HepG2 (cell line): ENCODE data around the gene RASSF7.

Experiments used
- HNRNPLL ChIP-seq: fragments of 200-400 bp; formaldehyde crosslinking; IDR thresholded peaks from 2 replicates; pipeline ENCODE4 v1.6.1; 2017; ENCODE audit warnings: mild to moderate bottlenecking, low read depth, low read length; ENCODE audit not compliant: poor library complexity, severe bottlenecking
- POLR2A ChIP-seq, 2 experiments: IDR thresholded peaks; 2 replicates each; pipeline ENCODE4 v1.6.1; 2011; ENCODE audit warnings: low read depth in 2 of 2, low read length in 2 of 2, mild to moderate bottlenecking in 1 of 2, moderate library complexity in 1 of 2; ENCODE audit not compliant: insufficient read depth in 1 of 2
- TF ChIP-seq, protein P1 (sequence below): sonication (generic); formaldehyde crosslinking; IDR thresholded peaks from one replicate; pipeline ENCODE4 v1.5.1; 2020; ENCODE audit warnings: mild to moderate bottlenecking, missing genetic modification reagents; ENCODE audit errors: not compliant biosample characterization

DNA sequence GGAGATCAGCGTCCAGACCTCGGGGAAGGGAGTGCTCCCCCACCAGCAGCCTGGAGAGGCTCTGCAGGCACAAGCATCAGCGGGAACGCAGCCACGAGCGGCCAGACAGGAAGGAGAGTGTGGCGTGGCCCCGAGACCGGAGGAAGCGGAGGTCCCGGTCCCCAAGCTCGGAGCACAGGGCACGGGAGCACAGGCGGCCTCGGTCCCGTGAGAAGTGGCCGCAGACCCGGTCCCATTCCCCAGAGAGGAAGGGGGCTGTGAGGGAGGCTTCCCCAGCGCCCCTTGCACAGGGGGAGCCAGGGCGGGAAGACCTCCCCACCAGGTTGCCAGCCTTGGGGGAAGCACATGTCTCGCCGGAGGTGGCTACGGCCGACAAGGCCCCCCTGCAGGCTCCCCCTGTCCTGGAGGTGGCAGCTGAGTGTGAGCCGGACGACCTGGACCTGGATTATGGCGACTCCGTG, 48.1 kb downstream of the RASSF7 start:
- no peak for TF ChIP-seq HNRNPLL
- TF ChIP-seq POLR2A (IDR thresholded peaks at IDR 0.05; ENCODE audit: insufficient read depth in 1 of 2, low read depth in 2 of 2, low read length in 2 of 2) = no peak
- TF ChIP-seq, protein P1, sequence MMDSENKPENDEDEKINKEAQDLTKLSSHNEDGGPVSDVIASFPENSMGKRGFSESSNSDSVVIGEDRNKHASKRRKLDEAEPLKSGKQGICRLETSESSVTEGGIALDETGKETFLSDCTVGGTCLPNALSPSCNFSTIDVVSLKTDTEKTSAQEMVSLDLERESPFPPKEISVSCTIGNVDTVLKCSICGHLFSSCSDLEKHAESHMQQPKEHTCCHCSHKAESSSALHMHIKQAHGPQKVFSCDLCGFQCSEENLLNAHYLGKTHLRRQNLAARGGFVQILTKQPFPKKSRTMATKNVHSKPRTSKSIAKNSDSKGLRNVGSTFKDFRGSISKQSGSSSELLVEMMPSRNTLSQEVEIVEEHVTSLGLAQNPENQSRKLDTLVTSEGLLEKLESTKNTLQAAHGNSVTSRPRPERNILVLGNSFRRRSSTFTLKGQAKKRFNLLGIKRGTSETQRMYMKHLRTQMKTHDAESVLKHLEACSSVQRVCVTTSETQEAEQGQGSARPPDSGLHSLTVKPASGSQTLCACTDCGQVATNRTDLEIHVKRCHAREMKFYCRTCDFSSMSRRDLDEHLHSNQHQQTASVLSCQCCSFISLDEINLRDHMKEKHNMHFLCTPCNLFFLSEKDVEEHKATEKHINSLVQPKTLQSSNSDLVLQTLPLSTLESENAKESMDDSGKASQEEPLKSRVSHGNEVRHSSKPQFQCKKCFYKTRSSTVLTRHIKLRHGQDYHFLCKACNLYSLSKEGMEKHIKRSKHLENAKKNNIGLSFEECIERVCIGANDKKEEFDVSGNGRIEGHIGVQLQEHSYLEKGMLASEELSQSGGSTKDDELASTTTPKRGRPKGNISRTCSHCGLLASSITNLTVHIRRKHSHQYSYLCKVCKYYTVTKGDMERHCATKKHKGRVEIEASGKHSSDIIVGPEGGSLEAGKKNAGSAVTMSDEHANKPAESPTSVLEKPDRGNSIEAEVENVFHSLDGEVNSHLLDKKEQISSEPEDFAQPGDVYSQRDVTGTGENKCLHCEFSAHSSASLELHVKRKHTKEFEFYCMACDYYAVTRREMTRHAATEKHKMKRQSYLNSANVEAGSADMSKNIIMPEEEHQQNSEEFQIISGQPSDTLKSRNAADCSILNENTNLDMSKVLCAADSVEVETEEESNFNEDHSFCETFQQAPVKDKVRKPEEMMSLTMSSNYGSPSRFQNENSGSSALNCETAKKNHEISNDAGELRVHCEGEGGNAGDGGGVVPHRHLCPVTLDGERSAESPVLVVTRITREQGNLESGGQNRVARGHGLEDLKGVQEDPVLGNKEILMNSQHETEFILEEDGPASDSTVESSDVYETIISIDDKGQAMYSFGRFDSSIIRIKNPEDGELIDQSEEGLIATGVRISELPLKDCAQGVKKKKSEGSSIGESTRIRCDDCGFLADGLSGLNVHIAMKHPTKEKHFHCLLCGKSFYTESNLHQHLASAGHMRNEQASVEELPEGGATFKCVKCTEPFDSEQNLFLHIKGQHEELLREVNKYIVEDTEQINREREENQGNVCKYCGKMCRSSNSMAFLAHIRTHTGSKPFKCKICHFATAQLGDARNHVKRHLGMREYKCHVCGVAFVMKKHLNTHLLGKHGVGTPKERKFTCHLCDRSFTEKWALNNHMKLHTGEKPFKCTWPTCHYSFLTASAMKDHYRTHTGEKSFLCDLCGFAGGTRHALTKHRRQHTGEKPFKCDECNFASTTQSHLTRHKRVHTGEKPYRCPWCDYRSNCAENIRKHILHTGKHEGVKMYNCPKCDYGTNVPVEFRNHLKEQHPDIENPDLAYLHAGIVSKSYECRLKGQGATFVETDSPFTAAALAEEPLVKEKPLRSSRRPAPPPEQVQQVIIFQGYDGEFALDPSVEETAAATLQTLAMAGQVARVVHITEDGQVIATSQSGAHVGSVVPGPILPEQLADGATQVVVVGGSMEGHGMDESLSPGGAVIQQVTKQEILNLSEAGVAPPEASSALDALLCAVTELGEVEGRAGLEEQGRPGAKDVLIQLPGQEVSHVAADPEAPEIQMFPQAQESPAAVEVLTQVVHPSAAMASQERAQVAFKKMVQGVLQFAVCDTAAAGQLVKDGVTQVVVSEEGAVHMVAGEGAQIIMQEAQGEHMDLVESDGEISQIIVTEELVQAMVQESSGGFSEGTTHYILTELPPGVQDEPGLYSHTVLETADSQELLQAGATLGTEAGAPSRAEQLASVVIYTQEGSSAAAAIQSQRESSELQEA = no peak
